ENCODE measurements around the gene CCDC14. TPM values are rescaled to one million over a fixed set of nuclear protein-coding genes. Genes with fewer than 3 reads are reported as not detected.
"Not testable (repeated sequence)": the region's sequence is repeated elsewhere in the genome, so short reads cannot be mapped to it uniquely, and the experiment has no call there.

CCDC14 gene
- total and polyA plus RNA-seq, 2 experiments from 2014 or later: 52.5 to 113 TPM

- not testable (repeated sequence) for DNase-seq (ENCODE audit: low spot score); H3K4me3 Mint-ChIP-seq; H3K4me2 ChIP-seq
Observed at GRCh38 chr3:124008321-124008720, 47.3 kb upstream of the CCDC14 start.

GRCh38 chr3:124007186-124007585 is 46.2 kb upstream of the CCDC14 start:
- H3K4me3 Mint-ChIP-seq: no peak overlapping the region
- H3K36me3 Mint-ChIP-seq (ENCODE audit: low read depth): no peaks in the 10 kb centered on the region
- Histone ChIP-seq H3K4me1 (ENCODE audit: insufficient read depth) (no peaks in the 10 kb centered on the region), H4K20me1 (replicated peaks; ENCODE audit: insufficient read depth) (no peaks in the 10 kb centered on the region), H3K9me2 (ENCODE audit: insufficient read depth) (0 out of 2 replicates have a peak, but pooled peaks cover 3% of the 10 kb centered on the region), H3K27me3 (ENCODE audit: insufficient read depth) (no peaks in the 10 kb centered on the region), H3K79me2 (replicated peaks; ENCODE audit: insufficient read depth) (no peaks in the 10 kb centered on the region), H3K27ac (ENCODE audit: low read depth) (no peak overlapping the region), H3K36me3 (ENCODE audit: insufficient read depth) (no peaks in the 10 kb centered on the region), H3K4me3 (no peak overlapping the region), H3F3A (replicated peaks; ENCODE audit: low read depth) (no peaks in the 10 kb centered on the region), H2AFZ (no peak overlapping the region), H3K4me2 (no peak overlapping the region)
- peaks cover 2% of the 10 kb centered on the region for H3K27me3 Mint-ChIP-seq (ENCODE audit: insufficient read depth, low read depth, poor library complexity)
- no peak for DNase-seq (ENCODE audit: low spot score)
- ATAC-seq: no peak
- no peaks in the 10 kb centered on the region for H3K9me3 Mint-ChIP-seq
- TF ChIP-seq NANOG (IDR thresholded peaks at IDR 0.05; ENCODE audit: borderline replicate concordance): no peak
- TF ChIP-seq REST (IDR thresholded peaks at IDR 0.05; ENCODE audit: unreplicated experiment): no peak
- H3K4me1 Mint-ChIP-seq: 0 out of 3 replicates have a peak, but pooled peaks cover 2% of the 10 kb centered on the region
- no peak overlapping the region for H3K27ac Mint-ChIP-seq

More at GRCh38 chr3:124008321-124008720, 47.3 kb upstream of the CCDC14 start:
- H3K36me3 ChIP-seq (ENCODE audit: insufficient read depth); H3K4me3 ChIP-seq; H3F3A ChIP-seq (replicated peaks; ENCODE audit: low read depth); H3K27me3 ChIP-seq (ENCODE audit: insufficient read depth); H3K27me3 Mint-ChIP-seq (ENCODE audit: insufficient read depth, low read depth, poor library complexity); H3K27ac Mint-ChIP-seq; H4K20me1 ChIP-seq (replicated peaks; ENCODE audit: insufficient read depth); H3K9me3 Mint-ChIP-seq; H3K79me2 ChIP-seq (replicated peaks; ENCODE audit: insufficient read depth); H3K27ac ChIP-seq (ENCODE audit: low read depth); H3K36me3 Mint-ChIP-seq (ENCODE audit: low read depth); ATAC-seq; H2AFZ ChIP-seq; H3K4me1 Mint-ChIP-seq; H3K9me2 ChIP-seq (ENCODE audit: insufficient read depth); H3K4me1 ChIP-seq (ENCODE audit: insufficient read depth): not testable (repeated sequence)

- H3K27ac Mint-ChIP-seq; H3K4me1 ChIP-seq (ENCODE audit: insufficient read depth); H3K36me3 Mint-ChIP-seq (ENCODE audit: low read depth); H2AFZ ChIP-seq; H3F3A ChIP-seq (replicated peaks; ENCODE audit: low read depth); ATAC-seq; H3K27me3 Mint-ChIP-seq (ENCODE audit: insufficient read depth, low read depth, poor library complexity); H3K79me2 ChIP-seq (replicated peaks; ENCODE audit: insufficient read depth); H3K27me3 ChIP-seq (ENCODE audit: insufficient read depth); H3K4me1 Mint-ChIP-seq; H3K4me3 ChIP-seq; H4K20me1 ChIP-seq (replicated peaks; ENCODE audit: insufficient read depth); DNase-seq (ENCODE audit: low spot score); H3K36me3 ChIP-seq (ENCODE audit: insufficient read depth); H3K9me2 ChIP-seq (ENCODE audit: insufficient read depth); H3K4me3 Mint-ChIP-seq; H3K27ac ChIP-seq (ENCODE audit: low read depth); H3K9me3 Mint-ChIP-seq; H3K4me2 ChIP-seq: not testable (repeated sequence)
Observed at GRCh38 chr3:124002405-124003079, 41.5 kb upstream of the CCDC14 start.

- H3K27ac Mint-ChIP-seq; H3K4me1 Mint-ChIP-seq; H3K4me1 ChIP-seq (ENCODE audit: insufficient read depth); ATAC-seq; H3K27ac ChIP-seq (ENCODE audit: low read depth); H2AFZ ChIP-seq; H3K27me3 ChIP-seq (ENCODE audit: insufficient read depth); H3K79me2 ChIP-seq (replicated peaks; ENCODE audit: insufficient read depth); H3K27me3 Mint-ChIP-seq (ENCODE audit: insufficient read depth, low read depth, poor library complexity); H4K20me1 ChIP-seq (replicated peaks; ENCODE audit: insufficient read depth); H3K4me3 ChIP-seq; DNase-seq (ENCODE audit: low spot score); H3K9me3 Mint-ChIP-seq; H3K4me3 Mint-ChIP-seq; H3K4me2 ChIP-seq; H3F3A ChIP-seq (replicated peaks; ENCODE audit: low read depth); H3K36me3 Mint-ChIP-seq (ENCODE audit: low read depth); H3K36me3 ChIP-seq (ENCODE audit: insufficient read depth); H3K9me2 ChIP-seq (ENCODE audit: insufficient read depth): not testable (repeated sequence)
Observed at GRCh38 chr3:124001366-124001765, 40.3 kb upstream of the CCDC14 start.
